Activated T-cell treated with anti-CD3 and anti-CD28 coated beads for 1 hour (primary cell): Measurements from ENCODE around the gene SLC19A1.

Experiments used
- DNase-seq: peaks from one replicate; pipeline ENCODE4 v3.0.0-alpha.2; 2020; ENCODE audit warnings: low read depth

The SLC19A1 gene

GRCh38 chr21:45516671-45517151 is 25.5 kb downstream of the SLC19A1 start:
- no peak for DNase-seq

GRCh38 chr21:45516071-45516670 is 26.1 kb downstream of the SLC19A1 start:
- DNase-seq: no peak

- DNase-seq: no peak
These were observed 26.8 kb downstream of the SLC19A1 start for GRCh38 chr21:45515241-45516061.

GRCh38 chr21:45514311-45515021 is 27.8 kb downstream of the SLC19A1 start:
- DNase-seq: no peak

GRCh38 chr21:45513741-45514310 is 28.4 kb downstream of the SLC19A1 start:
- no peak for DNase-seq

- no peak for DNase-seq
These were observed 29.1 kb downstream of the SLC19A1 start for GRCh38 chr21:45513003-45513717.

- no peak for DNase-seq
These were observed 29.6 kb downstream of the SLC19A1 start for GRCh38 chr21:45512626-45513002.

- DNase-seq: no peak
These were observed 30.4 kb downstream of the SLC19A1 start for GRCh38 chr21:45511661-45512431.

GRCh38 chr21:45511007-45511406 is 31.2 kb downstream of the SLC19A1 start:
- no peak for DNase-seq

- no peak for DNase-seq
These were observed 31.7 kb downstream of the SLC19A1 start for GRCh38 chr21:45510466-45510955.

GRCh38 chr21:45509566-45510465 is 32.4 kb downstream of the SLC19A1 start:
- DNase-seq: no peak

- DNase-seq: no peak
These were observed 33.4 kb downstream of the SLC19A1 start for GRCh38 chr21:45508607-45509565.

GRCh38 chr21:45507888-45508508 is 34.2 kb downstream of the SLC19A1 start:
- DNase-seq: no peak

- DNase-seq: no peak
These were observed 34.7 kb downstream of the SLC19A1 start for GRCh38 chr21:45507523-45507875.

GRCh38 chr21:45506836-45507522 is 35.3 kb downstream of the SLC19A1 start:
- no peak for DNase-seq

GRCh38 chr21:45506241-45506817 is 35.9 kb downstream of the SLC19A1 start:
- no peak for DNase-seq

GRCh38 chr21:45505416-45506021 is 36.7 kb downstream of the SLC19A1 start:
- DNase-seq: no peak
